Right atrium auricular region (tissue), 2 donors: ENCODE results near the gene TMEM43. TPM values are rescaled to one million over a fixed set of nuclear protein-coding genes. Genes with fewer than 3 reads are reported as not detected.

Experiments
- DNase-seq: peaks from one replicate; pipeline ENCODE4 v3.0.0-alpha.2; 2019; ENCODE audit warnings: low spot score
- H3K27ac ChIP-seq, 2 donors: fragments of 200-600 bp; sonication (generic); 1 replicate in 1 of 2; 2 replicates in 1 of 2; pipeline ENCODE4 v1.5.1; 2016 to 2019
- H3K27me3 ChIP-seq, 2 donors: fragments of 200-600 bp; sonication (generic); one replicate each; pipeline versions ENCODE4 v1.5.1 to v1.6.0; 2017 to 2019
- H3K36me3 ChIP-seq: fragments of 200-600 bp; sonication (generic); one replicate; pipeline ENCODE4 v1.5.1; 2016
- H3K4me1 ChIP-seq, 2 donors: fragments of 200-600 bp; sonication (generic); one replicate each; pipeline versions ENCODE4 v1.5.1 to v1.6.0; 2017 to 2019
- H3K4me3 ChIP-seq, 2 donors: fragments of 200-600 bp; sonication (generic); 1 replicate in 1 of 2; 2 replicates in 1 of 2; pipeline ENCODE4 v1.5.1; 2017 to 2019; ENCODE audit warnings: mild to moderate bottlenecking in 1 of 2, moderate library complexity in 1 of 2
- H3K9me3 ChIP-seq, 2 donors: fragments of 200-600 bp; sonication (generic); one replicate each; pipeline ENCODE4 v1.5.1; 2019
- total RNA-seq, 2 donors: library from RNA; depleted of rRNA; stranded (reverse); fragments of >200 nt; gene quantifications; one replicate each; pipeline ENCODE4 v1.1.0, GENCODE V29; 2016
- TF ChIP-seq, protein P1 (sequence below), 2 donors: fragments of 200-600 bp; sonication (generic); IDR thresholded peaks; one replicate each; pipeline ENCODE4 v1.5.1; 2019; ENCODE audit warnings: antibody characterized with exemption in 2 of 2

Gene TMEM43
- total RNA-seq, 2 donors from 2014 or later = 91.8 to 142 TPM

DNA sequence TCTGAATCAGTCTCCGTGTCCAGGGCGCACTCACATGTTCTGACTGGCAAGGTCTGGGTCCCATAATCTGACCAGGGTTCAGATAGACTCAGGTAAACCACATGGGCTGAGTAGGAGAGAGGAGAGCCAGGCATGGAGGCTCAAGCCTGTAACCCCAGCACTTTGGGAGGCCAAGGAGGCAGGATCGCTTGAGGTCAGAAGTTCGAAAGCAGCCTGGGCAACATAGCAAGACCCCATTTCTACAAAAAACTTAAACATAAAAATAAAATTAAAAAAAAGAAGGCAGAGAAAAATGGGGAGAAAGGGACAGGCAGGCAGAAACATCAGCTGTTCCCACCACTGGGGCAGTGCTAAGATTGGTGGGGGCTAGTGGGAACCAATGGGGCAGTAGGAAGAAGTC is 5.4 kb downstream of the TMEM43 start:
- TF ChIP-seq, protein P1, sequence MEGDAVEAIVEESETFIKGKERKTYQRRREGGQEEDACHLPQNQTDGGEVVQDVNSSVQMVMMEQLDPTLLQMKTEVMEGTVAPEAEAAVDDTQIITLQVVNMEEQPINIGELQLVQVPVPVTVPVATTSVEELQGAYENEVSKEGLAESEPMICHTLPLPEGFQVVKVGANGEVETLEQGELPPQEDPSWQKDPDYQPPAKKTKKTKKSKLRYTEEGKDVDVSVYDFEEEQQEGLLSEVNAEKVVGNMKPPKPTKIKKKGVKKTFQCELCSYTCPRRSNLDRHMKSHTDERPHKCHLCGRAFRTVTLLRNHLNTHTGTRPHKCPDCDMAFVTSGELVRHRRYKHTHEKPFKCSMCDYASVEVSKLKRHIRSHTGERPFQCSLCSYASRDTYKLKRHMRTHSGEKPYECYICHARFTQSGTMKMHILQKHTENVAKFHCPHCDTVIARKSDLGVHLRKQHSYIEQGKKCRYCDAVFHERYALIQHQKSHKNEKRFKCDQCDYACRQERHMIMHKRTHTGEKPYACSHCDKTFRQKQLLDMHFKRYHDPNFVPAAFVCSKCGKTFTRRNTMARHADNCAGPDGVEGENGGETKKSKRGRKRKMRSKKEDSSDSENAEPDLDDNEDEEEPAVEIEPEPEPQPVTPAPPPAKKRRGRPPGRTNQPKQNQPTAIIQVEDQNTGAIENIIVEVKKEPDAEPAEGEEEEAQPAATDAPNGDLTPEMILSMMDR (IDR thresholded peaks at IDR 0.05) = no peak
- Histone ChIP-seq H3K27ac (no peak overlapping the region), H3K9me3 (no peaks in the 10 kb centered on the region), H3K4me1 (peaks cover 0 to 22% of the 10 kb centered on the region in 2 donors), H3K27me3 (no peaks in the 10 kb centered on the region), H3K4me3 (no peak overlapping the region), H3K36me3 (peaks cover 68% of the 10 kb centered on the region)
- no peak for DNase-seq

DNA sequence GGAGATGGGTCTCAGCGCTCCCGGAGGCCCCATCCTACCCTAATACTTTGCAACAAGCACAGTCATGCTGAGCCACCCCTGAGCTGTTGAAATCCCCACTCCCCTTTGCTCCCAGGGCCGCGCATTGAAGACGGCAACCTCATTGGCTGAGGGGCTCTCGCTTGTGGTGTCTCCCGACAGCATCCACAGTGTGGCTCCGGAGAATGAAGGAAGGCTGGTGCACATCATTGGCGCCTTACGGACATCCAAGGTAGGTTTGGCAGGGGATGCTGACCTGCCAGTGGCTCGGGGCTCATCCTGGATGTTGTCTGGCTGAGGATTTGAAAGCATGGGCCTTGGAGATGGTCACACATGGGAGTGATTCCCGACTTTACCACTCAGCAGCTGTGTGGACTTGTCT is 5.9 kb downstream of the TMEM43 start:
- Histone ChIP-seq H3K4me3 (no peak overlapping the region), H3K27ac (no peak overlapping the region)
- DNase-seq = no peak

DNA sequence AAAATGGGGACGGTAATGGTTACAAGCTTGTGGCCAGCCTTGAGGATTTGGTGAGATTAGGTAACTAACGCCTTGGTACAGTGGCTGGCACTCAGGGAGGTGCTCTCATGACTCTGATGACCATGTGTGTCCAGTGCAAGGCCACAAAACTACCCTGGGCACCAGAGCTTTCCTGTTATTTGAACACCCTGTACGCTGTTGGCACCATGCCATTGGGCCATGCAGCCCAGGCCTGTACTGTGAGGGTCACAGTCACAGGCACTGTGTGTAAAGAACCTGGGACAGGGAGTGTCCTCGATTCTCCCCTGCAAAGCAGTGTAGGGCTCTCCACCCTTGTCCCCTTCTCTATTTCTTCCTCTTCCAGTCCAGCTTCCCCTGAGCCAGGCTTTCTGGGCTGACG is 6.3 kb downstream of the TMEM43 start:
- Histone ChIP-seq H3K27ac (no peak overlapping the region), H3K4me3 (no peak overlapping the region), H3K27me3 (no peaks in the 10 kb centered on the region), H3K9me3 (no peaks in the 10 kb centered on the region), H3K4me1 (peaks cover 0 to 17% of the 10 kb centered on the region in 2 donors), H3K36me3 (peaks cover 77% of the 10 kb centered on the region)
- TF ChIP-seq, protein P1 (IDR thresholded peaks at IDR 0.05) = no peak
- no peak for DNase-seq

More for the DNA sequence above, 5.9 kb downstream of the TMEM43 start:
- no peaks in the 10 kb centered on the region for H3K9me3 ChIP-seq
- no peaks in the 10 kb centered on the region for H3K27me3 ChIP-seq
- H3K4me1 ChIP-seq = peaks cover 0 to 21% of the 10 kb centered on the region in 2 donors
- peaks cover 73% of the 10 kb centered on the region for H3K36me3 ChIP-seq
- TF ChIP-seq, protein P1 (IDR thresholded peaks at IDR 0.05) = no peak

DNA sequence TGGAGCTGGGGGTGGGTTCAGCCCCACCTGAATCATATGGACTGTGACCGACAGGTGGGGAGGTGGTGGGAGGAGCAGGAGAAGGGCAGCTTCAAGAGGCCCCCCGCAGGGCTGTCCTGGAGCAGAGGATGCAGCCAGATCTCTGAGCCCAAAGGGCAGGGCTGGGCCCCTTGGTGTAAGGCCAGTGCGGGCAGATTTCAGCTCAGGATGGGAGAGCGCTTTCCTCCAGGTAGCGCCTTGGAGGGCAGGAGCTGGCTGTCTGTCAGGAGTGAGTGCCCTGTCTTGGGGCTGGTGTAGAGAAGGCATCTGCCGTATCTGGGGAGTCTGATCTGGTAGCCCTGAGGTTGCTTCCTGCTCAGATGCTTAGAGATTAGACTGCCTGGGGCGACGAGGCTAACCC is 7.3 kb downstream of the TMEM43 start:
- TF ChIP-seq, protein P1 (IDR thresholded peaks at IDR 0.05) = no peak
- DNase-seq = no peak
- H3K4me1 ChIP-seq = peaks cover 0 to 14% of the 10 kb centered on the region in 2 donors
- peaks cover 82% of the 10 kb centered on the region for H3K36me3 ChIP-seq
- no peaks in the 10 kb centered on the region for H3K27me3 ChIP-seq
- no peak overlapping the region for H3K27ac ChIP-seq
- no peak overlapping the region for H3K4me3 ChIP-seq
- no peaks in the 10 kb centered on the region for H3K9me3 ChIP-seq

DNA sequence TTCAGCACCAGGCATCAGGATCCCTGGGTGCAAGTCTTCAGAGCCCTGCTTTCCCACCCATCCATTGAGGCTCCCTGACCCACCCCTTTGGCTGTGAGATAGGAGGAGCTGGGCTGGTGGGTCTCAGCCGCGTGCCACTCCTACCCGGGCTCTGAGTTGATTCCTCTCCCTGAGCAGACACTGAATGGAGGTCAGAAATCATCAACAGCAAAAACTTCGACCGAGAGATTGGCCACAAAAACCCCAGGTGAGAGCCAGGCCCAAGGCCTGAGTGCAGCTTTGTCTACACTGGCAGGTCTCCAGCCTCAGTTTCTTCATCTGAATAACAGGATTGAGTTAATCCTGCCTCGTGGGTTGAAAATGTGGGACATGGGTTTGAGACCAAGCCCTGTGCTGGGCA is 7.8 kb downstream of the TMEM43 start:
- Histone ChIP-seq H3K27ac (no peak overlapping the region), H3K4me3 (no peak overlapping the region), H3K27me3 (no peaks in the 10 kb centered on the region), H3K9me3 (no peaks in the 10 kb centered on the region), H3K36me3 (peaks cover 87% of the 10 kb centered on the region), H3K4me1 (peaks cover 0 to 13% of the 10 kb centered on the region in 2 donors)
- no peak for DNase-seq
- TF ChIP-seq, protein P1 (IDR thresholded peaks at IDR 0.05) = no peak

DNA sequence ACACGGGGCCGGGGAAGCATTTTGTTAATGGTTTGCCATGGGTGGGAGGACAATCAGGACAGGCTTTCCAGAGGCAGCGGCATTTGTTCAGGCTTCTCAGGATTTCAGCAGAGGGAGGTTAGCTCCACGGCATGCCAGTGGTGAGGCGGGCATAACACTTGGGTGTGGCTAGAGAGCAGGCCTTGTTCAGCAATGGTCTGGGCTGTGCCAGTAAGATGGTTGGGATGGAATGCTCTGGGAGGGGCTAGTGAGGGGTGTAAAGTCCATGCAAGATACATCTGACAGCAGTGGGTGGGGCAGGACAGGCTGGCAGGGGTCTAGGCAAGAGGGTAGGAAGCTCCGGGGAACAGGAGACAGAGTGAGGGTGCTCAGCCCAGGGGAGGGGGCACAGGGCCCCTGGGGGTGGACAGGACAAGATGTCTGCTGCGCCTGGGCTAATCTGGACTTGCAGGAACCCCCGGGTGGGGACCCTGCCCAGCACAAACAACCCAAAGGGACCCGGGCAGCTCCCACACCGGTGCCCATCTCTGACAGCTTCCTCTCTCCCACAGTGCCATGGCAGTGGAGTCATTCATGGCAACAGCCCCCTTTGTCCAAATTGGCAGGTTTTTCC is 8.4 kb downstream of the TMEM43 start:
- H3K4me3 ChIP-seq = no peak overlapping the region
- H3K27ac ChIP-seq = no peak overlapping the region
- H3K27me3 ChIP-seq = no peaks in the 10 kb centered on the region
- no peaks in the 10 kb centered on the region for H3K9me3 ChIP-seq
- H3K36me3 ChIP-seq = peaks cover 87% of the 10 kb centered on the region
- DNase-seq = no peak
- TF ChIP-seq, protein P1 (IDR thresholded peaks at IDR 0.05) = no peak
- H3K4me1 ChIP-seq = peaks cover 0 to 17% of the 10 kb centered on the region in 2 donors
